GM21576 (cell line): ENCODE results near the gene USB1.

Source experiments
- ATAC-seq: cut with Tn5 transposase; IDR thresholded peaks from one replicate; pipeline ENCODE4 v1.9.1; 2021; ENCODE audit warnings: mild to moderate bottlenecking, moderate library complexity; ENCODE audit not compliant: unreplicated experiment

Gene USB1

DNA sequence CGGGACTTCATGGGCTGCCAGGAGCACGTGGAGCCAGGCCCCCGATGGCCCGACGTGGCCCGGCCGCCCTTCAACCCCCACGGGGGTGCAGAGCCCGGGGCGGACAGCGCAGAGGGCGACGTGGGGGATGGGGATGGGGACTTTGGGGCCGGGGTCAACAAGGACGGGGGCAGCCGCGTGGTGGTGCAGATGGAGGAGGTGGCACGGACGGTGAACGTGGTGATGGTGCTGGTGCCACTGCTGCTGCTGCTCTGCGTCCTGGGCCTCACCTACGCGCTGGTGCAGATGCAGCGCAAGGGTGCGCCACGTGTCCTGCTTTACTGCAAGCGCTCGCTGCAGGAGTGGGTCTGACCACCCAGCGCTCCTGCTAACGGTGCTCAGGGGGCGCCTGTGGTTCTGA, 43.9 kb downstream of the USB1 start:
- ATAC-seq = no peak

GRCh38 chr16:58046054-58046881, 45.1 kb downstream of the USB1 start:
- ATAC-seq = no peak

DNA sequence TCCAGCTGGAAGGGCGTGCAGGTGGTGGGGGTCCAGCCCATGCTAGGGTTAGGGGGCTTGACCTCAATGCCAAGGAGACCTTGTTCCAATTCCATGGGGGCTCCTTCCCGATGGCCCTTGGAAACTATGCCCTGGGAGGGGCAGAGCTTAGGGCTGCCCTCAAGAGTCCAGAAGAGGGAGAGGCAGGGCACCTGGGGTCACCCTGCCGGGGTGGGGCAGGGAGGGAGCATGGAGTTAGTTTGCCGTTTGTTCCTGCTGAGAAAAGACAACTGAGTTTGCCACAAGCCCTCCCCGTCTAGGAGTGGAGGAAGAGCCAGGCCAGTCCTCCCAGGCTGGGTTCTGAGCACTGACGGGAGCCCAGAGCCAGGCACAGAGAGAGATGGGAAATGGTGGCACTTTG, 45.7 kb downstream of the USB1 start:
- ATAC-seq = no peak

DNA sequence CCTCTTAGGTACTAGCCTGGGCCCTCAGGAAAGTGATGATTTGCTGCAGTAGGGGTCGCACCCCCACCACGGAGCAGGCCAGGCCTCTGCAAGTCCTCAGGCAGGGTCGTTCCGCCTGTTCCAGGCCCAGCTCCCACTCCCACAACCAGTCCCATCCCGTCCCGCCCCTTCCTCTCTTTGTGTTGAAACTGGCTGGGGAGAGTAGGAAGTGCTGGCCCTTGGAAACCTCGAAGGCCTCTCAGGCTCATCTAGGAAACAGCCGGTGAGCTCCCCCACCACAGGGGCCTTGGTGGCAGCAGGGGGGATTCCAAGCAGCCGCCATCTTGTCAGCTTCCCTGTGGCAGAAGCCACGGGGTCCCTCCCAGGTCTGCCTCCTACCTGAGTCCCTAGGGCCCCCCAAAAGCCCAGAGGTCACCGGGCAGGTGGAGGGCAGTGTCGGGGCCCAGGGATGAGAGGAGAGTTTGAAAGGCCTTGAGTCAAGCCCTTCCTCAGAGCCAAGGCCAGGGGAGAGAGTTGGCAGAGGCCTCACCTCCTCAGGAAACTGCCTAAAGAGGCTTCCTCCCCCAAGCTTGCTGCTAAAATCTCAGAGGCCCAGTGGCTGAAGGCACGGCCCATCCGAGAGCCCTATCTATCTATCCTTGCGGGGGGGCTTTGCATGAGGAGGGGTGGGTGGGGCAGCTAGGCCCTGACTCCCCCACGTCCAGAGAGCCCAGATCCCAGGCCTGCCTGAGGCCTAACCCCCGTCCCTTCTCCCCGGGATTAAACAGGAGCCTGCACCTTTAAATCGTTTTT, 46.5 kb downstream of the USB1 start:
- no peak for ATAC-seq

GRCh38 chr16:58048494-58049231, 47.5 kb downstream of the USB1 start:
- ATAC-seq = no peak

- ATAC-seq = no peak
Observed at GRCh38 chr16:58049232-58050185, 48.3 kb downstream of the USB1 start.

GRCh38 chr16:58051296-58051695, 50.1 kb downstream of the USB1 start:
- no peak for ATAC-seq

GRCh38 chr16:58051821-58052603, 50.8 kb downstream of the USB1 start:
- no peak for ATAC-seq

- no peak for ATAC-seq
Observed at GRCh38 chr16:58053682-58054005, 52.4 kb downstream of the USB1 start.

DNA sequence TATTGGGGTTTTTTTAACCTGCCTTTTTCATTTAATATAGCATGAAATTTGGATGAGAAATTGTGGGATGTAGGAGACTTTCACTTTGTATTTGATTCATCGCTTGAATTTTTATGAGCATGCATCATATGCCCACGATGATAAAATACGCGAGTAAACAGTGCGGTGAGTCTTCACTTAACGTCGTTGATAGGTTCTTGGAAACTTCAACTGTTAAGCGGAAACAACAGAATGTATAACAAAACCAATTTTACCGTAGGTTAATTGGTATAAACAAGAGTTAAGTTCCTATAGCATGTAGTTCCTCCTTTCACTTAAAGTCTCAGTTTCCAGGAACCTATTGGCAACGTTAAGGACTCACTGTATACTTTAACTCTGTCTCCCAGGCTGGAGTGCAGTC, 53.1 kb downstream of the USB1 start:
- no peak for ATAC-seq

DNA sequence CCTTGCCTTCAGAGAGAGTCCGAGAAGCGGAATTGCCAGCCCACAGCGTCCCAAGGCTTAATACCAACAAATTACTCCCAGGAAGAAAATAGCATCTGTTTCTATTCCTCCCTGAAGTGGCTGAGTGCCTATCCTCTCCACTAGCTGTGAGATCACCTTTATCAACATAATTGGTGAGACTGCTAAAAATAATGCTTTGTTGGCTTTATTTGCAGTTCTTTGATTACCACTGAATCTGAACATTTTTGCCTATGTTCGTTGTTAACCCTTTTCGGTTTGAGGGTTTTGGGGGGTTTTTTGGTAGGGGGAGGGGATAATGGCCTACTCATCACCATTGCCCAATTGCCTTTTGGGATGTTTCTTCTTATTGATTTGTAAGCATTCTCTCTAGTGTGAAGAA, 55.4 kb downstream of the USB1 start:
- no peak for ATAC-seq

DNA sequence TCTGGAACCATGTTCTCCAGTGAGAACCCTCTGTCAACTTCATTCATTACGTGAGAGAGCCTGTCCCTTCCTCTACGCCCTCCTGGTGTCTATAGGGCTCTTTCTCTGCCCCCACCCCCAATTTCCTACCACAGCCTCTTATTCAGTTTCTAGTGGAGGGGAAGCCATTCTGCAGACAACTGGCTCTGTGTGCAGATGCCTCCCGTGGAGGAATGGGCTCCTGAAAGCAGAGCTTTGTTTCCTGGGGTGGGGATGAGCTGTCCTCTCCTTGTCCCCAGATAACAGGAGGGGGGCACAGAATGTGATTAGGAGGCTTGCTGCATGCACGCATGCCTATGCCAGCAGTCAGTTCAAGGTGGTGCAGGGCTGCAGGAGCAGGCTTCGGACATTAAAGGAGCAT, 55.9 kb downstream of the USB1 start:
- ATAC-seq = no peak

DNA sequence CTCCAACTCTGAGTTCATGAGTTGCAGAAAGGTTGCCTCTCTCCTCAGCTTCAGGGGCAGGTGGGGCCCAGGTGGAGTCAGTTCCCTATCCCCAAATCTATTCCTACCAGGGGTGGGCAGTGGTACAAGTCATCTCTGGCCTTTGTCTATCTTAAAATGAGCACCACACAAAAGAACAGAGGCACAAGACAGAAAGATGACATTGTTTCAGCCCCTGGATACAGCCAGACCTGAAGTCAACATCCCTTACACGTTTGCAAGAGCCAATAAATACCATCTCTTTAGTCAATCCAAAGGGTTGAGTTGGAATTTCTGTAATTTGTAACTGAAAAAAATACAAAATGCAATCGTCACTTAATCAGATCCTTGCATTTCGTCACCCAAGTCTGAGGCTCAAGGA, 56.6 kb downstream of the USB1 start:
- ATAC-seq = no peak

- no peak for ATAC-seq
Observed at GRCh38 chr16:58062821-58063220, 61.6 kb downstream of the USB1 start.

DNA sequence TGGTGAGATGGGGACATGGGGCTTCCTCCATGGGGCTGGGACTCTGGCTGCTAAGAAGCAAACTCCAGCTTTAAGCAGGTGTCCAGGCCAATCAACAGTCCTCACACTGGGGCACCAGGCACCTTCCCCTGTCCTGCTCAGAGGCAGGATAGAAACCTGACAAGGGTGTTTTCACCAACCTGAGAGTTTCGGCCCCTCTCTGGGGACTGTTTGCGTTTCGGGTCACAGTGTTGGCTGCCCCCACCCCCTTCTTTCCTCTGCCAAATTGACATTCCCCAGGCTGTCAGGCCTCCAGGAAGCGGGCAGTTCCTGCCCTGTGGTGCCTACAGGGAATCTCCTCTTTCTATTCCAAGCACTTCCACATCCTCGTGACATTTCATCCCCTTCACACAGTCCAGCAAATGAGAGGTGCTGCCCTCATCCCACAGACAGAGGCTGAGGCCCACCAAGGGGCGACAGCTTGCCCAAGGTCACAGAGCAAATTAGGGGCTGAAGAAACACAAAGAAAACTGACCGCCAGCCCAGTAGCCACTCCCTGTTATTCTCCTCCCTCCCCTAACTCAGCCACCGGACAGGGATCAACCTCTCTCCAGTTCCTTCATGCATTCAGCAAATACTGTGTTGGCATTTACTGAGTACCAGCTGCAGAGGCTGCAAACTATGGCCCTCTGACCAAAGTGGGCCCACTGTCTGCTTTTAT, 62.3 kb downstream of the USB1 start:
- no peak for ATAC-seq

DNA sequence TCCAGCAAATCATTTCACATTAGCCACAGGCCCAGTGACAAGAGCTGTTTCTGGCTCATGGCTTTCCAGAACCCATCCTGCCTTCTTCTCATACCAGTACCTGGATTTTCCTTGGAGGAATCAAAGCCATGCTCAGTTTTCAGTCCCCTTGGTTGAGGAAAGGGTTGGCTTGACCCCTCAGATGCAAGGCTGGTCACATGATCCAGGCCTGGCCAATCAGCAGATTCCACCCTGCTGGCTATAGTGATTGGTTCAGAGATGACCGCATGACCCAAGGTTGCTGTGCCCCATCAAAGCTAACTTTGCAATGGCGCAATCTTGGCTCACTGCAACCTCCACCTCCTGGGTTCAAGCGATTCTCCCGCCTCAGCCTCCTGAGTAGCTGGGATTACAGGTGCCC, 69.4 kb downstream of the USB1 start:
- ATAC-seq = no peak
